ENCODE results near the gene SLC16A11.

Gene SLC16A11

DNA sequence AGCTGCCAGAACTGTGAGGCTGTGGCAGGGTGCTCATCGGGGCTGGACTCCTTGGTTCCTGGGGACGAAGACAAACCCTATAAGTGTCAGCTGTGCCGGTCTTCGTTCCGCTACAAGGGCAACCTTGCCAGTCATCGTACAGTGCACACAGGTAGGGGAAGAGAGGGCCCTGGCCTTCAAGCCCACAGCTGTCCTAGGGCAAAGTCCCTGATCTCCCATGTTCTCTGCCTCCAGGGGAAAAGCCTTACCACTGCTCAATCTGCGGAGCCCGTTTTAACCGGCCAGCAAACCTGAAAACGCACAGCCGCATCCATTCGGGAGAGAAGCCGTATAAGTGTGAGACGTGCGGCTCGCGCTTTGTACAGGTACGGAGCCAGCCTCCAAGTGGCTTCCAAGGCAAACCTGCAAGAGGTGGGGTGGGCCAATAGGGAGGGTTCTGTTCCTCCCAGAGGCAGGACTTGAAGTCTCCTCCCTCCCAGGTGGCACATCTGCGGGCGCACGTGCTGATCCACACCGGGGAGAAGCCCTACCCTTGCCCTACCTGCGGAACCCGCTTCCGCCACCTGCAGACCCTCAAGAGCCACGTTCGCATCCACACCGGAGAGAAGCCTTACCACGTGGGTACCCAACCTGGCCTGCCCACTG, 17.3 kb downstream of the SLC16A11 start:
- H3K27me3 ChIP-seq, result peaks cover 27% of the 10 kb centered on the region
- H3K9me3 ChIP-seq, result no peaks in the 10 kb centered on the region
- H3K4me3 ChIP-seq (ENCODE audit: low read depth in 1 of 2, low read length in 1 of 2), result no peak overlapping the region
- TF ChIP-seq, protein P1, sequence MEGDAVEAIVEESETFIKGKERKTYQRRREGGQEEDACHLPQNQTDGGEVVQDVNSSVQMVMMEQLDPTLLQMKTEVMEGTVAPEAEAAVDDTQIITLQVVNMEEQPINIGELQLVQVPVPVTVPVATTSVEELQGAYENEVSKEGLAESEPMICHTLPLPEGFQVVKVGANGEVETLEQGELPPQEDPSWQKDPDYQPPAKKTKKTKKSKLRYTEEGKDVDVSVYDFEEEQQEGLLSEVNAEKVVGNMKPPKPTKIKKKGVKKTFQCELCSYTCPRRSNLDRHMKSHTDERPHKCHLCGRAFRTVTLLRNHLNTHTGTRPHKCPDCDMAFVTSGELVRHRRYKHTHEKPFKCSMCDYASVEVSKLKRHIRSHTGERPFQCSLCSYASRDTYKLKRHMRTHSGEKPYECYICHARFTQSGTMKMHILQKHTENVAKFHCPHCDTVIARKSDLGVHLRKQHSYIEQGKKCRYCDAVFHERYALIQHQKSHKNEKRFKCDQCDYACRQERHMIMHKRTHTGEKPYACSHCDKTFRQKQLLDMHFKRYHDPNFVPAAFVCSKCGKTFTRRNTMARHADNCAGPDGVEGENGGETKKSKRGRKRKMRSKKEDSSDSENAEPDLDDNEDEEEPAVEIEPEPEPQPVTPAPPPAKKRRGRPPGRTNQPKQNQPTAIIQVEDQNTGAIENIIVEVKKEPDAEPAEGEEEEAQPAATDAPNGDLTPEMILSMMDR (IDR thresholded peaks at IDR 0.05), result no peak
- H3K36me3 ChIP-seq, result no peaks in the 10 kb centered on the region
- H3K4me1 ChIP-seq (ENCODE audit: control insufficient read depth in 1 of 2, insufficient read depth in 1 of 2, low read depth in 1 of 2, low read length in 1 of 2), result peaks cover 29% of the 10 kb centered on the region in 2 experiments
- H3K27ac ChIP-seq, result no peak overlapping the region

DNA sequence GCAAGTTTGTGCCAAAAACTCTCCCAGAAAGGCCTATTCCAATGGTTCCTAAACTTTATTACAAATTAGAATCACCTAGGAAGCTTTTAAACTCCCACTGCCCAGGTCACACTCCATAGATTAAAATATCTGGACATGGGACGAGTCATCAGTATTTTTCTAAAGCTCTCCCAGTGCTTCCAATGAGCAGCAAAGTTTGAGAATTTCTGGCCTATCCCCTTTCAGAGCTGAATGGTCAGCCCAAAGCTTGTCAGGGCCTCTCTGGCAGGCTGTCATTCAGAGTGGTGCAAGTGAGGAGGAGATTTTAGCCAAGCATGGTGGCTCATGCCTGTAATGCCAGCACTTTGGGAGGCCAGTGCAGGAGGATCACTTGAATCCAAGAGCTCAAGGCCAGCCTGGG, 18.6 kb downstream of the SLC16A11 start:
- no peak overlapping the region for H3K4me3 ChIP-seq (ENCODE audit: low read depth in 1 of 2, low read length in 1 of 2)
- H3K36me3 ChIP-seq, result no peaks in the 10 kb centered on the region
- peaks cover 30 to 32% of the 10 kb centered on the region in 2 experiments for H3K4me1 ChIP-seq (ENCODE audit: control insufficient read depth in 1 of 2, insufficient read depth in 1 of 2, low read depth in 1 of 2, low read length in 1 of 2)
- no peak overlapping the region for H3K27ac ChIP-seq
- H3K27me3 ChIP-seq, result peaks cover 33% of the 10 kb centered on the region
- H3K9me3 ChIP-seq, result no peaks in the 10 kb centered on the region
- TF ChIP-seq, protein P1 (IDR thresholded peaks at IDR 0.05), result no peak

DNA sequence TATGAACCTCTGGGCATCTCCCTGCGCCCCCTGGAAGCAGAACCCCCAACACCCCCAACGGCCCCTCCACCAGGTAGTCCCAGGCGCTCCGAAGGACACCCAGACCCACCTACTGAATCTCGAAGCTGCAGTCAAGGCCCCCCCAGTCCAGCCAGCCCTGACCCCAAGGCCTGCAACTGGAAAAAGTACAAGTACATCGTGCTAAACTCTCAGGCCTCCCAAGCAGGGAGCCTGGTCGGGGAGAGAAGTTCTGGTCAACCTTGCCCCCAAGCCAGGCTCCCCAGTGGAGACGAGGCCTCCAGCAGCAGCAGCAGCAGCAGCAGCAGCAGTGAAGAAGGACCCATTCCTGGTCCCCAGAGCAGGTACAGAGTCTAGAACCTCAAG, 19.5 kb downstream of the SLC16A11 start:
- H3K27ac ChIP-seq, result no peak overlapping the region
- peaks cover 22 to 24% of the 10 kb centered on the region in 2 experiments for H3K4me1 ChIP-seq (ENCODE audit: control insufficient read depth in 1 of 2, insufficient read depth in 1 of 2, low read depth in 1 of 2, low read length in 1 of 2)
- TF ChIP-seq, protein P1 (IDR thresholded peaks at IDR 0.05), result no peak
- no peaks in the 10 kb centered on the region for H3K36me3 ChIP-seq
- H3K9me3 ChIP-seq, result no peaks in the 10 kb centered on the region
- H3K27me3 ChIP-seq, result peaks cover 39% of the 10 kb centered on the region
- H3K4me3 ChIP-seq (ENCODE audit: low read depth in 1 of 2, low read length in 1 of 2), result no peak overlapping the region

DNA sequence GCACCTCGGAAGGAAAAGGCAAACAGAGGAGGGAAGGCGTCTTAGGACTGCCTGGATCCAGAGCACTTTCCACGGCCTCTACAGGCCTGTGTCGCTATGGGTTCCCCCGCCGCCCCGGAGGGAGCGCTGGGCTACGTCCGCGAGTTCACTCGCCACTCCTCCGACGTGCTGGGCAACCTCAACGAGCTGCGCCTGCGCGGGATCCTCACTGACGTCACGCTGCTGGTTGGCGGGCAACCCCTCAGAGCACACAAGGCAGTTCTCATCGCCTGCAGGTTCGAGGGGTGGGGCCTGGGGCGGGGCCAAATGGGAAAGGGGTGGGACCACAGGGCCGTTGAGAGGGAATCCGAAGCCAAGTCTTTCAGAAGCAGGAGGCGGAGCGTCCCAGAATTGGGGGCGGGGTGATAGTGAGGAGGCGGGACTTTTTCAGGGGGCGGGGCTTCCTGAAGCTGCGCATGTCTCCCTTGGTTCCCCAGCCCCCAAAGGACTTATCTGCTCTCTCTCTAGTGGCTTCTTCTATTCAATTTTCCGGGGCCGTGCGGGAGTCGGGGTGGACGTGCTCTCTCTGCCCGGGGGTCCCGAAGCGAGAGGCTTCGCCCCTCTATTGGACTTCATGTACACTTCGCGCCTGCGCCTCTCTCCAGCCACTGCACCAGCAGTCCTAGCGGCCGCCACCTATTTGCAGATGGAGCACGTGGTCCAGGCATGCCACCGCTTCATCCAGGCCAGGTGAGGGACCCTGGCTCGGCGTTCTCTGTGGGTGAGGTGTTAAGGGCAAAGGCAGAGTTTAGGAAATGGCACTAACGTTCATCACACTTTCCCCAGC, 20.1 kb downstream of the SLC16A11 start:
- TF ChIP-seq, protein P1 (IDR thresholded peaks at IDR 0.05), result no peak
- Histone ChIP-seq H3K27me3 (peaks cover 39% of the 10 kb centered on the region), H3K9me3 (no peaks in the 10 kb centered on the region), H3K36me3 (no peaks in the 10 kb centered on the region), H3K4me1 (ENCODE audit: control insufficient read depth in 1 of 2, insufficient read depth in 1 of 2, low read depth in 1 of 2, low read length in 1 of 2) (peaks cover 21 to 24% of the 10 kb centered on the region in 2 experiments), H3K27ac (peak overlapping the region; percentile 1), H3K4me3 (ENCODE audit: low read depth in 1 of 2, low read length in 1 of 2) (peak overlapping the region; percentile 61 to 69)

DNA sequence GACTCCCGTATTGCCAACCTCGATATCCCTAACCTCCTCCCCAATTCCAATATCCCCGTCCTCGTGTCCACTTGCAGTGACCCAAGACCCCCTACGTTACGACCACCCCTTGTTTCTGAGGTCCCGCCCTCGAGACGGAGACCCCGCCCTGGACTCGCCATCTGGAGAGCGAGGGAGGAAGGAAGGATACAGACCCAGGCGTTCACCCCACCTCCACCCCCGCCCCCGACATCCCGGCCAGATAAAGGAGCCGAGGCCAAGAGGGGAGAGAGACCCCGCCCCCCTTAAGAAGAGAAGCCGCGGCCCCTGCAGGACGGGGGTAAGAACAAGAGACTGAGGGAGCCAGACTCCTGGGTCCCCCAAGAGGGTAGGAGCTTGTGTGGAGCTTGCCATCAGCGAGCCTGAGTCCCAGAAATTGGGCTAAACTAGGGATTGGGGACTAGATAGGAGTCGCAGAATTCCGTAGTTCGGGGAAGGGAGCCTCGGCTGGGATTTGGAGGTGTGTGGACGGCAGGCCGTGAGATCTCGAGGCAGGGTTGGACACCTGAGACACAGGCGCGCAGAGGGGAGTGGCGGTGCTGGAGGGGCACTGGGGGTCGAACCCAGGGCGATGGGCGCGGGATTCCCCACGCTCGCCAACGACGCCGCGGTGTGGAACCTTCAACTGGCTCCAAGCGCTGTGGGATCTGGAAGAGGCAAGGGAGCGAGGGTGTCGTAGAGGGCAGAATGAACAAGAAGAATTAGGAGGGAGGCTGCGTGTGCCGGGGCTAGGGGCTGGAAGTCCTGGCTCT, 20.9 kb downstream of the SLC16A11 start, which contains the start of gene BCL6B:
BCL6B (plus strand) TSS at position 270 of the 791 bp plus-strand sequence. CDS start 622 bp downstream, outside the sequence.
- H3K27me3 ChIP-seq, result peaks cover 39% of the 10 kb centered on the region
- TF ChIP-seq, protein P1 (IDR thresholded peaks at IDR 0.05), result no peak
- H3K4me1 ChIP-seq (ENCODE audit: control insufficient read depth in 1 of 2, insufficient read depth in 1 of 2, low read depth in 1 of 2, low read length in 1 of 2), result peaks cover 21 to 24% of the 10 kb centered on the region in 2 experiments
- peak within 1 kb of the TSS; percentile 10 for H3K27ac ChIP-seq
- peak within 1 kb of the TSS; percentile 64 to 69 for H3K4me3 ChIP-seq (ENCODE audit: low read depth in 1 of 2, low read length in 1 of 2)
- no peaks in the 10 kb centered on the region for H3K36me3 ChIP-seq
- H3K9me3 ChIP-seq, result no peaks in the 10 kb centered on the region
